Effector memory CD8-positive, alpha-beta T cell (primary cell): ENCODE measurements around the gene PTPRE.
A peak's percentile ranks its signal among the peaks of the same experiment; 100 is the strongest.

Experiments used
- ATAC-seq: fragments of 150-1000 bp; cut with Tn5 transposase; replicated peaks from 2 replicates; pipeline ENCODE4 v1.10.0; 2021; ENCODE audit warnings: mild to moderate bottlenecking, moderate library complexity
- DNase-seq, 3 experiments: peaks; one replicate each; pipeline ENCODE4 v3.0.0; 2021
- H3K27ac Mint-ChIP-seq, 2 donors: one replicate each; pipeline ENCODE4 v1.8.0; 2022; ENCODE audit warnings: mild to moderate bottlenecking in 2 of 2, mixed read lengths in 2 of 2, moderate library complexity in 2 of 2
- H3K27me3 Mint-ChIP-seq, 2 donors: one replicate each; pipeline ENCODE4 v1.8.0; 2022; ENCODE audit warnings: mixed read lengths in 2 of 2
- H3K36me3 Mint-ChIP-seq: one replicate; pipeline ENCODE4 v1.8.0; 2022; ENCODE audit warnings: mild to moderate bottlenecking, moderate library complexity, mixed read lengths; ENCODE audit not compliant: insufficient read depth
- H3K4me1 Mint-ChIP-seq, 2 donors: one replicate each; pipeline ENCODE4 v1.8.0; 2022; ENCODE audit warnings: low read depth in 2 of 2, mixed read lengths in 2 of 2
- H3K4me3 Mint-ChIP-seq, 2 donors: one replicate each; pipeline ENCODE4 v1.8.0; 2022; ENCODE audit warnings: mild to moderate bottlenecking in 2 of 2, mixed read lengths in 2 of 2, moderate library complexity in 2 of 2
- H3K9me3 Mint-ChIP-seq, 2 donors: one replicate each; pipeline ENCODE4 v1.8.0; 2022; ENCODE audit warnings: mixed read lengths in 2 of 2

The PTPRE gene

GRCh38 chr10:128065881-128066534 lies 159.1 kb downstream of the PTPRE start:
- Mint-ChIP-seq H3K4me3 (peak overlapping the region; percentile 37 to 69), H3K27me3 (no peaks in the 10 kb centered on the region), H3K9me3 (no peaks in the 10 kb centered on the region), H3K27ac (peak overlapping the region; percentile 89 to 96), H3K36me3 (peaks cover 85% of the 10 kb centered on the region), H3K4me1 (peaks cover 65 to 68% of the 10 kb centered on the region in 2 donors)
- ATAC-seq (no peak), DNase-seq (no peak)

GRCh38 chr10:128066870-128067382 lies 160.0 kb downstream of the PTPRE start:
- Mint-ChIP-seq H3K9me3 (no peaks in the 10 kb centered on the region), H3K36me3 (peaks cover 88% of the 10 kb centered on the region), H3K27ac (peak overlapping the region; percentile 67 to 89), H3K4me3 (peak overlapping the region; percentile 2 to 37), H3K27me3 (no peaks in the 10 kb centered on the region), H3K4me1 (peaks cover 64 to 67% of the 10 kb centered on the region in 2 donors)
- DNase-seq (no peak), ATAC-seq (no peak)

- H3K27ac Mint-ChIP-seq, result peak overlapping the region; percentile 67 to 68
- no peaks in the 10 kb centered on the region for H3K27me3 Mint-ChIP-seq
- H3K36me3 Mint-ChIP-seq, result peaks cover 88% of the 10 kb centered on the region
- ATAC-seq (no peak), DNase-seq (no peak)
- no peaks in the 10 kb centered on the region for H3K9me3 Mint-ChIP-seq
- peak overlapping the region in 1 of 2 donors; percentile 2 for H3K4me3 Mint-ChIP-seq
- H3K4me1 Mint-ChIP-seq, result peaks cover 55 to 59% of the 10 kb centered on the region in 2 donors
Observed at GRCh38 chr10:128067691-128068397, 160.9 kb downstream of the PTPRE start.

GRCh38 chr10:128068398-128069285 lies 161.7 kb downstream of the PTPRE start:
- H3K27ac Mint-ChIP-seq, result peak overlapping the region; percentile 68 to 75
- ATAC-seq, result no peak
- DNase-seq, result no peak
- peaks cover 52 to 58% of the 10 kb centered on the region in 2 donors for H3K4me1 Mint-ChIP-seq
- no peaks in the 10 kb centered on the region for H3K27me3 Mint-ChIP-seq
- H3K36me3 Mint-ChIP-seq, result peaks cover 88% of the 10 kb centered on the region
- no peak overlapping the region for H3K4me3 Mint-ChIP-seq
- H3K9me3 Mint-ChIP-seq, result no peaks in the 10 kb centered on the region

GRCh38 chr10:128069351-128070051 lies 162.6 kb downstream of the PTPRE start:
- Mint-ChIP-seq H3K27ac (peak overlapping the region; percentile 46 to 75), H3K4me3 (no peak overlapping the region), H3K36me3 (peaks cover 91% of the 10 kb centered on the region), H3K27me3 (no peaks in the 10 kb centered on the region), H3K4me1 (peaks cover 46 to 54% of the 10 kb centered on the region in 2 donors), H3K9me3 (no peaks in the 10 kb centered on the region)
- ATAC-seq (peak; percentile 50), DNase-seq (peak; percentile 70 to 78 (median 75))

GRCh38 chr10:128070161-128070560 lies 163.3 kb downstream of the PTPRE start:
- Mint-ChIP-seq H3K27ac (peak overlapping the region; percentile 46 to 75), H3K9me3 (no peaks in the 10 kb centered on the region), H3K27me3 (no peaks in the 10 kb centered on the region), H3K4me3 (no peak overlapping the region), H3K36me3 (peaks cover 89% of the 10 kb centered on the region), H3K4me1 (peaks cover 45 to 47% of the 10 kb centered on the region in 2 donors)
- DNase-seq, result no peak
- ATAC-seq, result no peak

- Mint-ChIP-seq H3K27me3 (no peaks in the 10 kb centered on the region), H3K36me3 (peaks cover 88% of the 10 kb centered on the region), H3K9me3 (no peaks in the 10 kb centered on the region), H3K4me3 (no peak overlapping the region), H3K27ac (peak overlapping the region in 1 of 2 donors; percentile 67), H3K4me1 (peaks cover 40 to 45% of the 10 kb centered on the region in 2 donors)
- ATAC-seq (no peak), DNase-seq (no peak)
Observed at GRCh38 chr10:128070721-128071416, 164.0 kb downstream of the PTPRE start.

- H3K27me3 Mint-ChIP-seq, result no peaks in the 10 kb centered on the region
- ATAC-seq (no peak), DNase-seq (no peak)
- peak overlapping the region in 1 of 2 donors; percentile 67 for H3K27ac Mint-ChIP-seq
- no peaks in the 10 kb centered on the region for H3K9me3 Mint-ChIP-seq
- no peak overlapping the region for H3K4me3 Mint-ChIP-seq
- H3K4me1 Mint-ChIP-seq, result peaks cover 35 to 41% of the 10 kb centered on the region in 2 donors
- H3K36me3 Mint-ChIP-seq, result peaks cover 88% of the 10 kb centered on the region
Observed at GRCh38 chr10:128071417-128071782, 164.5 kb downstream of the PTPRE start.

GRCh38 chr10:128072046-128072445 lies 165.1 kb downstream of the PTPRE start:
- peaks cover 28 to 34% of the 10 kb centered on the region in 2 donors for H3K4me1 Mint-ChIP-seq
- ATAC-seq, result no peak
- DNase-seq, result no peak

GRCh38 chr10:128072941-128073645 lies 166.2 kb downstream of the PTPRE start:
- peaks cover 88% of the 10 kb centered on the region for H3K36me3 Mint-ChIP-seq

More at GRCh38 chr10:128072046-128072445, 165.1 kb downstream of the PTPRE start:
- Mint-ChIP-seq H3K36me3 (peaks cover 88% of the 10 kb centered on the region), H3K27me3 (no peaks in the 10 kb centered on the region), H3K9me3 (no peaks in the 10 kb centered on the region), H3K27ac (no peak overlapping the region), H3K4me3 (no peak overlapping the region)

GRCh38 chr10:128073890-128074289 lies 167.0 kb downstream of the PTPRE start:
- Mint-ChIP-seq H3K27me3 (no peaks in the 10 kb centered on the region), H3K36me3 (peaks cover 94% of the 10 kb centered on the region), H3K9me3 (no peaks in the 10 kb centered on the region), H3K4me3 (no peak overlapping the region), H3K27ac (peak overlapping the region; percentile 35 to 44), H3K4me1 (peaks cover 24 to 31% of the 10 kb centered on the region in 2 donors)
- DNase-seq, result no peak
- ATAC-seq, result no peak

More at GRCh38 chr10:128072941-128073645, 166.2 kb downstream of the PTPRE start:
- Mint-ChIP-seq H3K9me3 (no peaks in the 10 kb centered on the region), H3K27ac (peak overlapping the region; percentile 35 to 44), H3K27me3 (no peaks in the 10 kb centered on the region), H3K4me3 (no peak overlapping the region), H3K4me1 (peaks cover 24 to 31% of the 10 kb centered on the region in 2 donors)
- ATAC-seq (no peak), DNase-seq (no peak)

GRCh38 chr10:128074589-128074988 lies 167.7 kb downstream of the PTPRE start:
- H3K27ac Mint-ChIP-seq, result no peak overlapping the region
- no peaks in the 10 kb centered on the region for H3K9me3 Mint-ChIP-seq
- peaks cover 96% of the 10 kb centered on the region for H3K36me3 Mint-ChIP-seq
- H3K4me1 Mint-ChIP-seq, result peaks cover 20 to 26% of the 10 kb centered on the region in 2 donors
- ATAC-seq (no peak), DNase-seq (no peak)
- no peaks in the 10 kb centered on the region for H3K27me3 Mint-ChIP-seq
- no peak overlapping the region for H3K4me3 Mint-ChIP-seq
